Measurements from ENCODE around the gene NSG1.

GRCh38 chr4:4407299-4408131, 20.6 kb downstream of the NSG1 start:
- no peak for TF ChIP-seq CTCF (IDR thresholded peaks at IDR 0.05)
- no peak for TF ChIP-seq EP300 (IDR thresholded peaks at IDR 0.05)

Measured in upper lobe of left lung (tissue), 4 donors.